HUES6 (cell line): Measurements from ENCODE around the gene CDKAL1.

Source experiments
- H3K27ac ChIP-seq: 2 replicates; pipeline ENCODE4 v1.7.0; 2013; ENCODE audit warnings: low read depth, mild to moderate bottlenecking, low read length, inconsistent platforms
- H3K27me3 ChIP-seq: 2 replicates; pipeline ENCODE4 v1.6.1; 2013; ENCODE audit warnings: low read length; ENCODE audit not compliant: control insufficient read depth, insufficient read depth
- H3K36me3 ChIP-seq: 2 replicates; pipeline ENCODE4 v1.6.1; 2013; ENCODE audit warnings: low read length; ENCODE audit not compliant: control insufficient read depth, insufficient read depth
- H3K4me1 ChIP-seq: 2 replicates; pipeline ENCODE4 v1.6.1; 2013; ENCODE audit warnings: low read length; ENCODE audit not compliant: control insufficient read depth, insufficient read depth
- H3K4me3 ChIP-seq: 2 replicates; pipeline ENCODE4 v1.5.1; 2013; ENCODE audit warnings: low read depth, low read length
- H3K9ac ChIP-seq: one replicate; pipeline ENCODE4 v1.6.1; 2013; ENCODE audit warnings: mild to moderate bottlenecking, low read length
- H3K9me3 ChIP-seq: 2 replicates; pipeline ENCODE4 v1.6.1; 2013; ENCODE audit warnings: low read depth, low read length; ENCODE audit not compliant: control insufficient read depth, insufficient read depth

The CDKAL1 gene

DNA sequence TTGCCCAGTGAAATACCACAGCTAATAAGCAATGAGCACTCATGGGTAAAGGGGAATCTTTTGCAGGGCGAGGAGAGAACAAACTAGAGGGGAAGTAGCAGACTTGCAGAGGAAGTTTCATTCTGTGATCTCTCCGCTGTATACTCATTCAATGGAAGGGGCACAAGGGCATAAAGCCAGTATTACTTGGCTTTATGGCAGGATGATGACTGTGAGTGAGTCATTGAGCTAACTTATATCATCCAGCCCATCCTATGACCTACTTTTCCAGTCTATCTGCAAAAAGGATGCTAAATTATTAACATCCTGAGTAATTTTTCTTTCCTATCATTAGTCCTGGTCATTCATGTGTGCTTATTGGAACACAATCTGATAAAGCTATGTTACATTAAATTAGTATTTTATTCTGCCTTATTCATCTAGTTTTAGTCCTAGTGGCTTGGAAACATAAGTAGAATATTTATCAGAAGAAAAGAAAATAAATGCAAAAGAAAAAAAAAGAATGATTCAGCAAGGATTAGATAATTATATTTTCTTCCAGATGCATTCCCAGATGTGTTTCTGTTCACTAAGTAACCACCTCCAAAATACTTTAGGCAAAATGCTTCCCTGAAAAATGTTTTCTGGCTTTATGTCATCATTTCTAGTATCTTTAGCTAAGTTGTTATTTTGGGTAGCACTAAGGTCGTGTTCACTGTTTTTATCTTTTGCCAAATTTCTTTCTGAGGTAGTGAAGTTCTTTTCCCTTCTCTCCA, 471.7 kb downstream of the CDKAL1 start:
- Histone ChIP-seq H3K9me3 (no peaks in the 10 kb centered on the region), H3K27me3 (no peaks in the 10 kb centered on the region), H3K36me3 (no peaks in the 10 kb centered on the region), H3K27ac (no peak overlapping the region), H3K4me3 (no peak overlapping the region), H3K9ac (no peak overlapping the region), H3K4me1 (peaks cover 9% of the 10 kb centered on the region; the same call in 1 of the 2 replicates)

- no peaks in the 10 kb centered on the region for H3K9me3 ChIP-seq
- H3K36me3 ChIP-seq: no peaks in the 10 kb centered on the region
- H3K27ac ChIP-seq: no peak overlapping the region
- H3K27me3 ChIP-seq: no peaks in the 10 kb centered on the region
- peaks cover 9% of the 10 kb centered on the region for H3K4me1 ChIP-seq
- no peak overlapping the region for H3K9ac ChIP-seq
- no peak overlapping the region for H3K4me3 ChIP-seq
These were observed 485.4 kb downstream of the CDKAL1 start for GRCh38 chr6:21019614-21020013.

DNA sequence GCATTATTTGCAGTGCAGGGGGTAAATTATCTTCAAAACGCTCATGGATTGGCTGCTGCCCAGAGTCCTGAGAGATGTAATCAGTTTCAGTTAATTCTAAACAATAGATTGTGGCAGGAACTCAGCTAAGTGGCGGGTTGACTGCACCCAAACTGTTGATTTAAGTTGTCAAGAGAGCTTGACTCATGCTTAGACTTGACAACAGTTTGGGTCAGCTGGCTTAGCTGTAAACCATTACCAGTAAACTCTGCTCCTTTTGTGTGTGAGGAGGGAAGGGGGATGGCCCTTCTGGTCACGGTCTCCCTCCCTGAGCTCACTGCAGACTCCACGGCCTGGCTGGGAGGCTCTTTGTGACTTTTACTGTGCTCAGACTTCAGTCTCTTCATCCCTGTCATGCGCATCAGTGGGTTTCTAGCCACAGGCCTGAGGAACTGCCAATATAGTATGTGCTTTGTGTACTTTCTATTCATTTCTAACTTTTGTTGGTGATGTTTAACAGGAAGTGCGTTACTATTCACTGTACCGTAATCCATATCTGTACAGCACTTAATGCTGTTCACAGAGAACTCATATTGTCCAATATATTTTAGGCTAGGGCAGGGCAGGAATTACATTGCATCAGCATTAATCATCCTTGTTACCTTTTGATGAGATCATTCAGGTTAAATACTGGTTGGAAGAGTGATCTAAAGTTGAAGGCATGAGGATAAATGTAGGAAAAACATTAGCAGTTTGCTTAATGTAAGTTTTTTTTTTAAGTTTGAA, 488.3 kb downstream of the CDKAL1 start:
- Histone ChIP-seq H3K27me3 (no peaks in the 10 kb centered on the region), H3K27ac (no peak overlapping the region), H3K4me3 (no peak overlapping the region), H3K9me3 (peaks cover 4% of the 10 kb centered on the region; the same call in 1 of the 2 replicates), H3K36me3 (no peaks in the 10 kb centered on the region), H3K4me1 (peaks cover 9% of the 10 kb centered on the region), H3K9ac (no peak overlapping the region)

GRCh38 chr6:21023210-21023609, 489.0 kb downstream of the CDKAL1 start:
- peaks cover 8% of the 10 kb centered on the region; the same call in 1 of the 2 replicates for H3K9me3 ChIP-seq
- no peak overlapping the region for H3K27ac ChIP-seq
- no peak overlapping the region for H3K9ac ChIP-seq
- H3K4me1 ChIP-seq: peaks cover 9% of the 10 kb centered on the region
- no peaks in the 10 kb centered on the region for H3K36me3 ChIP-seq
- no peak overlapping the region for H3K4me3 ChIP-seq
- no peaks in the 10 kb centered on the region for H3K27me3 ChIP-seq

DNA sequence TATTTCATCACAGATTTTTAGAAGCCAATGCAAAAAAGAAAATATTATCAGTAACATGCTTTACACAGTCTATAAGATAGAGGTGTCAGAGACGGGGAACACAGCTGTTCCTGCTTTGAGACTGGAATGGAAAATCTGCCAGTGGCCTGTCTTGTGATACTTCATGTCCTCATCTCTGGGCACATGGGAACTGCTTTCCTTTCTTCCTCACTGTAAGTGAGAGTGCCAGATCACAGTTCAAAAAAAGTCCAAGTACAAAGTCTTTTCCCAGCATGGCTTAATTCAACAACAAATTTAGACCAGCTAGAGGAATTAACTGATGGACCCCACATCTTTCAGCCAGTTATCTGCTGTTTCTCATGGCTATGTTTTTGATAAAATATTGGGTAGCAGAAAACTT, 490.4 kb downstream of the CDKAL1 start:
- Histone ChIP-seq H3K27ac (no peak overlapping the region), H3K9me3 (peaks cover 8% of the 10 kb centered on the region; the same call in 1 of the 2 replicates), H3K4me1 (peaks cover 9% of the 10 kb centered on the region), H3K36me3 (no peaks in the 10 kb centered on the region), H3K9ac (no peak overlapping the region), H3K27me3 (no peaks in the 10 kb centered on the region), H3K4me3 (no peak overlapping the region)

DNA sequence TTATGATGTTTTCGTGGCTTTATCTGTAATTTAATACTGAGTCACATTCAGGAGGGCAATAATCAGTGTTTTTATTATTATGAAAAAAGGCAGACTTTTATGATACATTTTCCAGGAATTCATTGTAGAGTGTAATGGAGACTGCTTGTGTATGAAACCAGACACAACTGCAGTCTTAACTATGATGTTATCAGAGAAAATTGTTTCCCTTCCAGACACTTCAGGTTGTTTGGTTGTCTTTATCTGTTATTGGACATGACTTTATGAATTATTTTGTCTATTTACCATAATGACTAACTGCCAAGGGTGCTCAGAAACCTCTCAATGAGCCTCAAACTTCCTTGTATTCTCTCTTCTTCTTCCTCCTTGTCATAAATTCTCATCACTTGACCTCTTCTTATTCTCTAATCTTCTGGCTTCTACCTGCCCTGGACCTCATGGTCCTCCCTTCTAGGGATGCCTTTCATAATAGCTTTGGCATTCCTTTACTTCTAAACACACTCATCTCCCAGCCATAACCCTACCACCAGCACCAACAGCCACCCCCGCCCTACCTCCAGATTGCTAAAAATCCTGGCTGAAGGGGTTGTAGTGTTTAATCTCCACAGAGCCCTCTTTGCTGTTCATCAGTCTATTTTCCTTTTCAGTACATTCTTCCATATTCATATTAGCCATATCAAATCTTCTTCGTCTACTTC, 492.5 kb downstream of the CDKAL1 start:
- H3K9me3 ChIP-seq: peaks cover 8% of the 10 kb centered on the region; the same call in 1 of the 2 replicates
- no peaks in the 10 kb centered on the region for H3K36me3 ChIP-seq

DNA sequence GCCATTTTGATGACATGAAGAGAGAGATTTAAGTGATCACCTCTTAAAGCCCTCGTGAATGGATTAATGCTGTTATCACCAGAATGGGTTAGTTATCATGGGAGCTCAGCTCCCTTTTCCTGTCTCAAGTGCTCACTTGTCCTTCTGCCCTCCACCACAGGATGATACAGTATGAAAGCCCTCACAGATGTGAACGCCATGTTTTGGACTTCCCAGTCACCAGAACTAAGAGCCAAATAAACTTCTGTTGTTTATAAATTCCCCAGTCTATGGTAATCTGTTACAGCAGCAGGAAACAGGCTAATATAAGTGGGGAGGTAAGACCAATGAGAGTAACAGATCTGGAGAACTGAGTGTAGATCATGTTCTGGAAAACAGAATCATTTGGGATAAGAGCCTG, 493.2 kb downstream of the CDKAL1 start:
- Histone ChIP-seq H3K27ac (no peak overlapping the region), H3K4me1 (peaks cover 4% of the 10 kb centered on the region), H3K27me3 (no peaks in the 10 kb centered on the region), H3K36me3 (no peaks in the 10 kb centered on the region), H3K4me3 (no peak overlapping the region), H3K9me3 (peaks cover 8% of the 10 kb centered on the region; the same call in 1 of the 2 replicates), H3K9ac (no peak overlapping the region)

More for the DNA sequence above, 492.5 kb downstream of the CDKAL1 start:
- H3K4me3 ChIP-seq: no peak overlapping the region
- H3K9ac ChIP-seq: no peak overlapping the region
- H3K27me3 ChIP-seq: no peaks in the 10 kb centered on the region
- H3K4me1 ChIP-seq: peaks cover 9% of the 10 kb centered on the region
- H3K27ac ChIP-seq: no peak overlapping the region

DNA sequence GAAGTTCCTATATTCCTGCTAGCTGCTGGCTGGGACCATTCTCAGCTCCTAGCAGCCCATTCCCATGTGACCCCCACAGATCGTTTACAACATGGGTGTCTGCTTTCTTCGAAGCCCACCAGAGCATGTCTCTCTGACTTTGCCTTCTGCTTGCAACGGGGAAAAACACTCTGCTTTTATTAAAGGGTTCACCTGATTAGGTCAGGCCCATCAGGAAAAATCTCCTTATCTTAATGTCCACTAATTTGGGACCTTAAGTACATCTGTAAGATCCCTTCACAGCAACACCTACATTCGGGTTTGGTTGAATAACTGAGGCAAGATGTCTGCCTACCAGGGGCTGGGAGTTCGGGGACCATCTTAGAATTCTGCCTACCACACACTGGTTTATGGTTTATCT, 496.9 kb downstream of the CDKAL1 start:
- Histone ChIP-seq H3K36me3 (no peaks in the 10 kb centered on the region), H3K27me3 (no peaks in the 10 kb centered on the region), H3K9ac (no peak overlapping the region), H3K4me1 (no peaks in the 10 kb centered on the region), H3K9me3 (peaks cover 8% of the 10 kb centered on the region; the same call in 1 of the 2 replicates), H3K27ac (no peak overlapping the region), H3K4me3 (no peak overlapping the region)

GRCh38 chr6:21033084-21033483, 498.8 kb downstream of the CDKAL1 start:
- no peak overlapping the region for H3K27ac ChIP-seq
- H3K36me3 ChIP-seq: no peaks in the 10 kb centered on the region
- no peak overlapping the region for H3K9ac ChIP-seq
- H3K27me3 ChIP-seq: no peaks in the 10 kb centered on the region
- no peak overlapping the region for H3K4me3 ChIP-seq
- no peaks in the 10 kb centered on the region for H3K9me3 ChIP-seq
- H3K4me1 ChIP-seq: no peaks in the 10 kb centered on the region

- Histone ChIP-seq H3K27me3 (no peaks in the 10 kb centered on the region), H3K36me3 (no peaks in the 10 kb centered on the region), H3K4me3 (no peak overlapping the region), H3K9me3 (no peaks in the 10 kb centered on the region), H3K27ac (no peak overlapping the region), H3K9ac (no peak overlapping the region), H3K4me1 (no peaks in the 10 kb centered on the region)
These were observed 499.3 kb downstream of the CDKAL1 start for GRCh38 chr6:21033575-21034026.
